GM19193 (cell line): Measurements from ENCODE around the gene APOBEC3A.

Experiments used
- POLR2A ChIP-seq: IDR thresholded peaks from 4 replicates; pipeline ENCODE4 v1.6.1; 2011; ENCODE audit not compliant: insufficient read depth, insufficient read length; ENCODE audit errors: extremely low read depth

The APOBEC3A gene

GRCh38 chr22:38966942-38967341 lies 9.5 kb downstream of the APOBEC3A start:
- no peak for TF ChIP-seq POLR2A

- TF ChIP-seq POLR2A, result no peak
Observed at GRCh38 chr22:38967451-38968450, 10.3 kb downstream of the APOBEC3A start.

GRCh38 chr22:38968801-38969200 lies 11.4 kb downstream of the APOBEC3A start:
- no peak for TF ChIP-seq POLR2A

- no peak for TF ChIP-seq POLR2A
Observed at GRCh38 chr22:38970551-38970950, 13.1 kb downstream of the APOBEC3A start.

GRCh38 chr22:38971202-38971601 lies 13.8 kb downstream of the APOBEC3A start:
- TF ChIP-seq POLR2A, result no peak

- no peak for TF ChIP-seq POLR2A
Observed at GRCh38 chr22:38971791-38972190, 14.4 kb downstream of the APOBEC3A start.

GRCh38 chr22:38972558-38972957 lies 15.1 kb downstream of the APOBEC3A start:
- no peak for TF ChIP-seq POLR2A

GRCh38 chr22:38973289-38974169 lies 16.1 kb downstream of the APOBEC3A start:
- TF ChIP-seq POLR2A, result no peak

- TF ChIP-seq POLR2A, result no peak
Observed at GRCh38 chr22:38974170-38974825, 16.9 kb downstream of the APOBEC3A start.

- no peak for TF ChIP-seq POLR2A
Observed at GRCh38 chr22:38974826-38975175, 17.4 kb downstream of the APOBEC3A start.

GRCh38 chr22:38981005-38981991 lies 23.9 kb downstream of the APOBEC3A start:
- TF ChIP-seq POLR2A, result no peak

GRCh38 chr22:38981992-38982927 lies 24.9 kb downstream of the APOBEC3A start, which contains the start of gene APOBEC3B:
Gene APOBEC3B, plus strand, starts transcription at chr22:38982347. Its CDS starts 107 bp downstream, at chr22:38982454.
- peak; percentile 48 for TF ChIP-seq POLR2A

- TF ChIP-seq POLR2A, result no peak
Observed at GRCh38 chr22:38984224-38984623, 26.8 kb downstream of the APOBEC3A start.
